Aorta (tissue), 5 donors: Measurements from ENCODE around the gene ATP11B. TPM values are rescaled to one million over a fixed set of nuclear protein-coding genes. Genes with fewer than 3 reads are reported as not detected.

Experiments used
- ATAC-seq: fragments of 200-7000 bp; cut with Tn5 transposase; one replicate; pipeline ENCODE4 v1.9.1; 2022; ENCODE audit warnings: moderate library complexity; ENCODE audit not compliant: low FRiP score
- DNase-seq, 2 donors: peaks; one replicate each; pipeline ENCODE4 v3.0.0-alpha.2; 2020
- H3K27ac ChIP-seq, 2 donors: one replicate each; pipeline ENCODE4 v1.5.1; 2013; ENCODE audit warnings: low read length in 2 of 2, mild to moderate bottlenecking in 2 of 2, moderate library complexity in 2 of 2, control low read depth in 1 of 2, inconsistent platforms in 1 of 2, low read depth in 1 of 2
- H3K27me3 ChIP-seq, 2 donors: one replicate each; pipeline ENCODE4 v1.6.1; 2013; ENCODE audit warnings: control low read depth in 1 of 2, low read length in 1 of 2, mild to moderate bottlenecking in 1 of 2, moderate library complexity in 1 of 2; ENCODE audit not compliant: insufficient read depth in 2 of 2, control insufficient read depth in 1 of 2
- H3K36me3 ChIP-seq, 2 donors: one replicate each; pipeline ENCODE4 v1.6.1; 2013; ENCODE audit warnings: control low read depth in 1 of 2, low read length in 1 of 2, mild to moderate bottlenecking in 1 of 2; ENCODE audit not compliant: insufficient read depth in 2 of 2, control insufficient read depth in 1 of 2
- H3K4me1 ChIP-seq, 2 donors: one replicate each; pipeline ENCODE4 v1.6.1; 2013; ENCODE audit warnings: low read length in 2 of 2, control low read depth in 1 of 2, mild to moderate bottlenecking in 1 of 2, moderate library complexity in 1 of 2; ENCODE audit not compliant: insufficient read depth in 2 of 2, control insufficient read depth in 1 of 2
- H3K4me3 ChIP-seq, 2 donors: one replicate each; pipeline ENCODE4 v1.5.1; 2013; ENCODE audit warnings: low read length in 2 of 2, control low read depth in 1 of 2, mild to moderate bottlenecking in 1 of 2
- H3K9me3 ChIP-seq: one replicate; pipeline ENCODE4 v1.6.1; 2013; ENCODE audit warnings: mild to moderate bottlenecking, low read length; ENCODE audit not compliant: control insufficient read depth
- WGBS, 2 donors: extraction: QIAGEN DNeasy Blood & Tissue Kit; methylation state at CpG; one replicate each; pipeline ENCODE4 v1.1.7; 2013; 5-methylcytosine and 5-hydroxymethylcytosine counted together
- intact Hi-C, 2 donors: fragments of 100-400 bp; cut with DNase I; formaldehyde crosslinking; loops; one replicate each; pipeline versions ENCODE4 v1.14.2 to v1.15.0; 2022
- polyA plus RNA-seq, 2 donors: library from polyadenylated mRNA; stranded (reverse); fragments of 200-250 nt; gene quantifications; one replicate each; pipeline ENCODE4 v1.2.3, GENCODE V29; 2013
- total RNA-seq, 2 donors: library from RNA; stranded (reverse); fragmentation: NEBNext Ultra II Directional; extraction: Animal tissue kit (Norgen Biotek cat#: 25700); gene quantifications; one replicate each; pipeline ENCODE4 v1.2.1, GENCODE V29; 2021
- donor health status: healthy with polysubstance abuse.
- donor health status: Bipolar disorder and iron deficiency.
- donor health status: DM: no; HTN: no; CAD: no.
- donor health status: DM: no; HTN: no; CAD: no.
- donor health status: DM: yes; HTN: yes; CAD: no.

ATP11B gene
- total and polyA plus RNA-seq, 4 donors = 8.9 to 70.3 (median 37.5) TPM

- Histone ChIP-seq H3K4me1 (no peaks in the 10 kb centered on the region), H3K4me3 (no peak overlapping the region), H3K36me3 (no peaks in the 10 kb centered on the region), H3K27ac (no peak overlapping the region), H3K27me3 (no peaks in the 10 kb centered on the region), H3K9me3 (no peaks in the 10 kb centered on the region)
- intact Hi-C loops = no loop called here
- DNase-seq (no peak), ATAC-seq (no peak)
- WGBS, 2 donors = 83 to 86% methylated on average over 5 of the region's 5 CpGs
Measured at GRCh38 chr3:182919866-182920357, 126.6 kb downstream of the ATP11B start.

- intact Hi-C loops = no loop called here
- WGBS, 2 donors = 65 to 66% methylated on average over 9 of the region's 9 CpGs
- H3K27me3 ChIP-seq = no peaks in the 10 kb centered on the region
- no peak overlapping the region for H3K4me3 ChIP-seq
- peaks cover 0 to 4% of the 10 kb centered on the region in 2 donors for H3K4me1 ChIP-seq
- H3K36me3 ChIP-seq = no peaks in the 10 kb centered on the region
- peak overlapping the region in 1 of 2 donors; percentile 3 for H3K27ac ChIP-seq
- ATAC-seq (no peak), DNase-seq (peak in 1 of 2 donors; percentile 47)
- no peaks in the 10 kb centered on the region for H3K9me3 ChIP-seq
Measured at GRCh38 chr3:182920515-182921084, 127.3 kb downstream of the ATP11B start.

- Histone ChIP-seq H3K4me1 (peaks cover 0 to 4% of the 10 kb centered on the region in 2 donors), H3K4me3 (no peak overlapping the region), H3K27me3 (no peaks in the 10 kb centered on the region), H3K36me3 (no peaks in the 10 kb centered on the region), H3K27ac (no peak overlapping the region), H3K9me3 (no peaks in the 10 kb centered on the region)
- DNase-seq = no peak
- ATAC-seq = no peak
- WGBS, 2 donors = 45 to 52% methylated on average over 4 of the region's 4 CpGs
- intact Hi-C loops = no loop called here
Measured at GRCh38 chr3:182921665-182922355, 128.5 kb downstream of the ATP11B start.

GRCh38 chr3:182925330-182925943, 132.1 kb downstream of the ATP11B start:
- ATAC-seq (no peak), DNase-seq (peak in 1 of 2 donors; percentile 69)
- no peaks in the 10 kb centered on the region for H3K27me3 ChIP-seq
- peaks cover 0 to 4% of the 10 kb centered on the region in 2 donors for H3K4me1 ChIP-seq
- no peak overlapping the region for H3K4me3 ChIP-seq
- intact Hi-C loops = no loop called here
- no peak overlapping the region for H3K27ac ChIP-seq
- H3K9me3 ChIP-seq = no peaks in the 10 kb centered on the region
- 45 to 51% methylated on average over 4 of the region's 4 CpGs for WGBS, 2 donors
- no peaks in the 10 kb centered on the region for H3K36me3 ChIP-seq

GRCh38 chr3:182925944-182926337, 132.6 kb downstream of the ATP11B start:
- intact Hi-C loops = no loop called here
- 92 to 94% methylated on average over 3 of the region's 3 CpGs for WGBS, 2 donors
- H3K27ac ChIP-seq = no peak overlapping the region
- H3K27me3 ChIP-seq = no peaks in the 10 kb centered on the region
- peaks cover 0 to 4% of the 10 kb centered on the region in 2 donors for H3K4me1 ChIP-seq
- DNase-seq (no peak), ATAC-seq (no peak)
- H3K4me3 ChIP-seq = no peak overlapping the region
- H3K36me3 ChIP-seq = no peaks in the 10 kb centered on the region
- H3K9me3 ChIP-seq = no peaks in the 10 kb centered on the region

GRCh38 chr3:182935803-182936202, 142.5 kb downstream of the ATP11B start:
- WGBS, 2 donors = 34% methylated on average over 3 of the region's 3 CpGs
- Histone ChIP-seq H3K27me3 (no peaks in the 10 kb centered on the region), H3K27ac (no peak overlapping the region), H3K36me3 (no peaks in the 10 kb centered on the region), H3K9me3 (no peaks in the 10 kb centered on the region), H3K4me1 (no peaks in the 10 kb centered on the region), H3K4me3 (no peak overlapping the region)
- no peak for ATAC-seq
- intact Hi-C loops = no loop called here
- no peak for DNase-seq

- intact Hi-C loops = no loop called here
- H3K9me3 ChIP-seq = no peaks in the 10 kb centered on the region
- WGBS, 2 donors = 61 to 69% methylated on average over 4 of the region's 4 CpGs
- DNase-seq (no peak), ATAC-seq (no peak)
- H3K4me1 ChIP-seq = no peaks in the 10 kb centered on the region
- H3K36me3 ChIP-seq = no peaks in the 10 kb centered on the region
- H3K27me3 ChIP-seq = no peaks in the 10 kb centered on the region
- H3K4me3 ChIP-seq = no peak overlapping the region
- no peak overlapping the region for H3K27ac ChIP-seq
Measured at GRCh38 chr3:182936239-182936917, 143.1 kb downstream of the ATP11B start.

GRCh38 chr3:182936918-182937285, 143.6 kb downstream of the ATP11B start:
- WGBS, 2 donors = 59 to 71% methylated on average over 1 of the region's 1 CpG
- Histone ChIP-seq H3K36me3 (no peaks in the 10 kb centered on the region), H3K27ac (no peak overlapping the region), H3K9me3 (no peaks in the 10 kb centered on the region), H3K4me1 (no peaks in the 10 kb centered on the region), H3K27me3 (no peaks in the 10 kb centered on the region), H3K4me3 (no peak overlapping the region)
- ATAC-seq (no peak), DNase-seq (no peak)
- intact Hi-C loops = no loop called here
